Measurements from ENCODE around the gene MACROD2.

The MACROD2 gene

GRCh38 chr20:14724036-14724435, 728.7 kb downstream of the MACROD2 start:
- no peak for TF ChIP-seq TAF1 (IDR thresholded peaks at IDR 0.05; ENCODE audit: borderline replicate concordance, insufficient read depth, low read length)
- no peak for TF ChIP-seq POLR2AphosphoS5 (IDR thresholded peaks at IDR 0.05; ENCODE audit: low read depth, low read length)
- TF ChIP-seq, protein P1, sequence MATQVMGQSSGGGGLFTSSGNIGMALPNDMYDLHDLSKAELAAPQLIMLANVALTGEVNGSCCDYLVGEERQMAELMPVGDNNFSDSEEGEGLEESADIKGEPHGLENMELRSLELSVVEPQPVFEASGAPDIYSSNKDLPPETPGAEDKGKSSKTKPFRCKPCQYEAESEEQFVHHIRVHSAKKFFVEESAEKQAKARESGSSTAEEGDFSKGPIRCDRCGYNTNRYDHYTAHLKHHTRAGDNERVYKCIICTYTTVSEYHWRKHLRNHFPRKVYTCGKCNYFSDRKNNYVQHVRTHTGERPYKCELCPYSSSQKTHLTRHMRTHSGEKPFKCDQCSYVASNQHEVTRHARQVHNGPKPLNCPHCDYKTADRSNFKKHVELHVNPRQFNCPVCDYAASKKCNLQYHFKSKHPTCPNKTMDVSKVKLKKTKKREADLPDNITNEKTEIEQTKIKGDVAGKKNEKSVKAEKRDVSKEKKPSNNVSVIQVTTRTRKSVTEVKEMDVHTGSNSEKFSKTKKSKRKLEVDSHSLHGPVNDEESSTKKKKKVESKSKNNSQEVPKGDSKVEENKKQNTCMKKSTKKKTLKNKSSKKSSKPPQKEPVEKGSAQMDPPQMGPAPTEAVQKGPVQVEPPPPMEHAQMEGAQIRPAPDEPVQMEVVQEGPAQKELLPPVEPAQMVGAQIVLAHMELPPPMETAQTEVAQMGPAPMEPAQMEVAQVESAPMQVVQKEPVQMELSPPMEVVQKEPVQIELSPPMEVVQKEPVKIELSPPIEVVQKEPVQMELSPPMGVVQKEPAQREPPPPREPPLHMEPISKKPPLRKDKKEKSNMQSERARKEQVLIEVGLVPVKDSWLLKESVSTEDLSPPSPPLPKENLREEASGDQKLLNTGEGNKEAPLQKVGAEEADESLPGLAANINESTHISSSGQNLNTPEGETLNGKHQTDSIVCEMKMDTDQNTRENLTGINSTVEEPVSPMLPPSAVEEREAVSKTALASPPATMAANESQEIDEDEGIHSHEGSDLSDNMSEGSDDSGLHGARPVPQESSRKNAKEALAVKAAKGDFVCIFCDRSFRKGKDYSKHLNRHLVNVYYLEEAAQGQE (IDR thresholded peaks at IDR 0.05; ENCODE audit: insufficient read depth in 1 of 2, low read depth in 2 of 2, low read length in 2 of 2) = no peak
- no peak for TF ChIP-seq FOXP2 (optimal IDR thresholded peaks at IDR 0.05; ENCODE audit: borderline replicate concordance, extremely low read depth, extremely low read length, insufficient read depth)
- no peak for TF ChIP-seq SIN3A (IDR thresholded peaks at IDR 0.05; ENCODE audit: borderline replicate concordance, insufficient read depth, low read length)

GRCh38 chr20:14724468-14724867, 729.2 kb downstream of the MACROD2 start:
- TF ChIP-seq, protein P1 (IDR thresholded peaks at IDR 0.05; ENCODE audit: insufficient read depth in 1 of 2, low read depth in 2 of 2, low read length in 2 of 2) = no peak
- TF ChIP-seq POLR2AphosphoS5 (IDR thresholded peaks at IDR 0.05; ENCODE audit: low read depth, low read length) = no peak

GRCh38 chr20:14726591-14726990, 731.3 kb downstream of the MACROD2 start:
- TF ChIP-seq TAF1 (IDR thresholded peaks at IDR 0.05; ENCODE audit: borderline replicate concordance, insufficient read depth, low read length) = no peak
- TF ChIP-seq SIN3A (IDR thresholded peaks at IDR 0.05; ENCODE audit: borderline replicate concordance, insufficient read depth, low read length) = no peak
- TF ChIP-seq, protein P1 (IDR thresholded peaks at IDR 0.05; ENCODE audit: insufficient read depth in 1 of 2, low read depth in 2 of 2, low read length in 2 of 2) = no peak
- no peak for TF ChIP-seq FOXP2 (optimal IDR thresholded peaks at IDR 0.05; ENCODE audit: borderline replicate concordance, extremely low read depth, extremely low read length, insufficient read depth)
- TF ChIP-seq POLR2AphosphoS5 (IDR thresholded peaks at IDR 0.05; ENCODE audit: low read depth, low read length) = no peak

GRCh38 chr20:14727485-14728150, 732.3 kb downstream of the MACROD2 start:
- TF ChIP-seq FOXP2 (optimal IDR thresholded peaks at IDR 0.05; ENCODE audit: borderline replicate concordance, extremely low read depth, extremely low read length, insufficient read depth) (no peak), TAF1 (IDR thresholded peaks at IDR 0.05; ENCODE audit: borderline replicate concordance, insufficient read depth, low read length) (no peak), SIN3A (IDR thresholded peaks at IDR 0.05; ENCODE audit: borderline replicate concordance, insufficient read depth, low read length) (no peak), POLR2AphosphoS5 (IDR thresholded peaks at IDR 0.05; ENCODE audit: low read depth, low read length) (no peak)
- TF ChIP-seq, protein P1 (IDR thresholded peaks at IDR 0.05; ENCODE audit: insufficient read depth in 1 of 2, low read depth in 2 of 2, low read length in 2 of 2) = no peak

DNA sequence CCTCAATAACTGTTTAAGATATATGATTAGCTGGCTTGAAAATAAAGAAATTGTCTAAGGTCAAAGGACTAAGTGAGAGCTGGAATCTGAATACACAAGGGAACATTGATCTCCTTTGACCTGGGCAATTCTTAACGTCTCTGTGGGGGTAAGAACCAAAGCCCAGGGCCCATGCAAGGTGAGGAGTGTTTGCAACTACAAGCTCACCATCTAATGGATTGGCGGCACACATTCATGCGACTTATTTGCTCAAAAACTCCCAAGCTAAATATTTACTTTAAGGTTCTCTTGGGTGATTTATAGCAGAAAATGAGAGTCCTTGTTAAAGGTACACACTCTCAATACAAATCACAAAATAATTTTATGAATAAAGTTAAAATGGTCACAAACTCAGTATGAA, 734.1 kb downstream of the MACROD2 start:
- TF ChIP-seq, protein P1 (IDR thresholded peaks at IDR 0.05; ENCODE audit: insufficient read depth in 1 of 2, low read depth in 2 of 2, low read length in 2 of 2) = no peak
- TF ChIP-seq POLR2AphosphoS5 (IDR thresholded peaks at IDR 0.05; ENCODE audit: low read depth, low read length) (no peak), SIN3A (IDR thresholded peaks at IDR 0.05; ENCODE audit: borderline replicate concordance, insufficient read depth, low read length) (no peak), TAF1 (IDR thresholded peaks at IDR 0.05; ENCODE audit: borderline replicate concordance, insufficient read depth, low read length) (no peak), FOXP2 (optimal IDR thresholded peaks at IDR 0.05; ENCODE audit: borderline replicate concordance, extremely low read depth, extremely low read length, insufficient read depth) (no peak)
